Panc1 (cell line): Measurements from ENCODE around the gene EAF1. TPM values are rescaled to one million over a fixed set of nuclear protein-coding genes. Genes with fewer than 3 reads are reported as not detected.

Source experiments
- ATAC-seq: fragments of 200-7000 bp; cut with Tn5 transposase; 2 replicates; pipeline ENCODE4 v1.9.1; 2020; ENCODE audit warnings: mild to moderate bottlenecking, moderate library complexity
- BruUV-seq: library from RNA; stranded (reverse); fragments of 400-500 nt; replicated peaks from 2 replicates; lab custom pipeline; 2021; lab: Mats Ljungman, UMichigan
- CTCF ChIA-PET: fragments of 300-600 bp; sonication (Branson Sonifier 250); formaldehyde crosslinking; loops from one replicate; lab custom pipeline; 2022; ENCODE audit warnings: antibody characterized with exemption; lab: Charles Lee
- POLR2A ChIA-PET: fragments of 300-600 bp; sonication (Branson Sonifier 250); formaldehyde crosslinking; loops from one replicate; lab custom pipeline; 2022; ENCODE audit warnings: antibody characterized with exemption; lab: Charles Lee
- DNase-seq: peaks from one replicate; pipeline ENCODE4 v3.0.0-alpha.2; 2010; ENCODE audit warnings: low read depth, low spot score
- H3K27ac ChIP-seq: 2 replicates; pipeline ENCODE4 v1.5.1; 2011; ENCODE audit warnings: mild to moderate bottlenecking, low read length, inconsistent platforms
- H3K27me3 ChIP-seq: fragments of 200-500 bp; sonication (Bioruptor generic); 2 replicates; pipeline ENCODE4 v1.6.0; 2014; ENCODE audit warnings: low read length, inconsistent platforms; ENCODE audit not compliant: control insufficient read depth, insufficient read depth
- H3K36me3 ChIP-seq: fragments of 200-500 bp; sonication (Bioruptor generic); 2 replicates; pipeline ENCODE4 v1.5.1; 2014; ENCODE audit warnings: inconsistent platforms, mild to moderate bottlenecking, low read length, moderate library complexity; ENCODE audit not compliant: control insufficient read depth, insufficient read depth
- H3K4me1 ChIP-seq: 2 replicates; pipeline ENCODE4 v1.5.1; 2011; ENCODE audit warnings: inconsistent platforms, mild to moderate bottlenecking, low read length, moderate library complexity; ENCODE audit not compliant: control insufficient read depth, insufficient read depth
- H3K4me3 ChIP-seq, 2 experiments: 2 replicates each; pipeline ENCODE4 v1.5.1; 2011 to 2012; ENCODE audit warnings: low read depth in 2 of 2, low read length in 2 of 2, mild to moderate bottlenecking in 2 of 2, inconsistent platforms in 1 of 2, moderate library complexity in 1 of 2
- H3K9me3 ChIP-seq: fragments of 200-500 bp; sonication (Bioruptor generic); 2 replicates; pipeline ENCODE4 v1.5.1; 2014; ENCODE audit warnings: low read depth, mild to moderate bottlenecking, inconsistent platforms, low read length, moderate library complexity; ENCODE audit not compliant: control insufficient read depth, insufficient read depth
- POLR2AphosphoS5 ChIP-seq: IDR thresholded peaks from 2 replicates; pipeline ENCODE4 v1.6.1; 2012; ENCODE audit warnings: mild to moderate bottlenecking, low read depth, low read length, moderate library complexity
- SIN3A ChIP-seq: IDR thresholded peaks from 2 replicates; pipeline ENCODE4 v1.6.1; 2012; ENCODE audit warnings: low read depth, mild to moderate bottlenecking, low read length, moderate library complexity, borderline replicate concordance; ENCODE audit not compliant: insufficient read depth
- TCF7L2 ChIP-seq: IDR thresholded peaks from 2 replicates; pipeline ENCODE4 v1.6.1; 2011; ENCODE audit warnings: mild to moderate bottlenecking, low read depth, low read length, inconsistent platforms
- in situ Hi-C: cut with HindIII; loops from 2 replicates; pipeline ENCODE4 v1.10.0; 2016; ENCODE audit warnings: low sequenced_read_pairs, low pct_unique_long_range_greater_than_20kb
- intact Hi-C: fragments of 100-400 bp; cut with micrococcal nuclease; formaldehyde crosslinking; loops from one replicate; pipeline ENCODE4 v1.10.0; 2022; ENCODE audit not compliant: unreplicated experiment
- total RNA-seq: library from RNA; stranded (reverse); gene quantifications from one replicate; pipeline ENCODE4 v1.2.1, GENCODE V29; 2021; ENCODE audit not compliant: unreplicated experiment
- TF ChIP-seq, protein P1 (sequence below): fragments of 450-650 bp; IDR thresholded peaks from 2 replicates; pipeline ENCODE4 v1.5.1; 2017; ENCODE audit warnings: mild to moderate bottlenecking
- TF ChIP-seq, protein P2 (sequence below), 2 experiments: IDR thresholded peaks; 2 replicates each; pipeline ENCODE4 v1.6.1; 2011 to 2012; ENCODE audit warnings: low read depth in 2 of 2, control low read depth in 1 of 2, low read length in 1 of 2, mild to moderate bottlenecking in 1 of 2, moderate library complexity in 1 of 2; ENCODE audit not compliant: insufficient read depth in 1 of 2

EAF1 gene
- total RNA-seq, 1 experiment from 2014 or later, result 16.1 TPM

DNA sequence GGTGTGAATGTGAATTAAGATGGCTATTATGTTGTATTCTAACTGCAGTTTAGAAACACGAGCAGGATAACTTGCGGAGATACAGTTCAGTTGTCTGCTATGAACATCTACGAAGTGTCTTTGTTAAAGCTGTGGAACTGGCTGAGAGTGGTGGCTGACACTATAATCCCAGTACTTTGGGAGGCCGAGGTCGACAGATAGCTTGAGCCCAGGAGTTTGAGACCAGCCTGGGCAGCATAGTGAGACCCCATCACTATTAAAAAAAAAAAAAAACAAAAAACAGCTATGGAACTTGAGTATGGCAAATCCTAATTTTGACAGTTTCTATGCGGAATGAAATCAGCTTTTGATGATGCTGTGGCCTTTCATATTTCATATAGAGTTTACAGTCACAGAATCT is 1.7 kb downstream of the EAF1 start:
- ChIA-PET CTCF (no interaction called here), POLR2A (interaction anchor here (0.5 kb wide), 1 partner anchor 964 kb away, joined by 4 read pairs; no protein-coding TSS in a partner anchor)
- BruUV-seq, result no TSS peak
- Histone ChIP-seq H3K4me1 (peaks cover 8% of the 10 kb centered on the region), H3K27ac (no peak overlapping the region; the same call in 1 of the 2 replicates), H3K36me3 (peaks cover 19% of the 10 kb centered on the region), H3K27me3 (no peaks in the 10 kb centered on the region), H3K9me3 (no peaks in the 10 kb centered on the region), H3K4me3 (peak overlapping the region; percentile 89 to 90)
- intact Hi-C loops (no loop called here), in situ Hi-C loops (no loop called here)
- TF ChIP-seq SIN3A (no peak), POLR2AphosphoS5 (no peak), TCF7L2 (no peak)
- TF ChIP-seq, protein P1, sequence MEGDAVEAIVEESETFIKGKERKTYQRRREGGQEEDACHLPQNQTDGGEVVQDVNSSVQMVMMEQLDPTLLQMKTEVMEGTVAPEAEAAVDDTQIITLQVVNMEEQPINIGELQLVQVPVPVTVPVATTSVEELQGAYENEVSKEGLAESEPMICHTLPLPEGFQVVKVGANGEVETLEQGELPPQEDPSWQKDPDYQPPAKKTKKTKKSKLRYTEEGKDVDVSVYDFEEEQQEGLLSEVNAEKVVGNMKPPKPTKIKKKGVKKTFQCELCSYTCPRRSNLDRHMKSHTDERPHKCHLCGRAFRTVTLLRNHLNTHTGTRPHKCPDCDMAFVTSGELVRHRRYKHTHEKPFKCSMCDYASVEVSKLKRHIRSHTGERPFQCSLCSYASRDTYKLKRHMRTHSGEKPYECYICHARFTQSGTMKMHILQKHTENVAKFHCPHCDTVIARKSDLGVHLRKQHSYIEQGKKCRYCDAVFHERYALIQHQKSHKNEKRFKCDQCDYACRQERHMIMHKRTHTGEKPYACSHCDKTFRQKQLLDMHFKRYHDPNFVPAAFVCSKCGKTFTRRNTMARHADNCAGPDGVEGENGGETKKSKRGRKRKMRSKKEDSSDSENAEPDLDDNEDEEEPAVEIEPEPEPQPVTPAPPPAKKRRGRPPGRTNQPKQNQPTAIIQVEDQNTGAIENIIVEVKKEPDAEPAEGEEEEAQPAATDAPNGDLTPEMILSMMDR, result no peak
- DNase-seq, result no peak
- ATAC-seq, result no peak

DNA sequence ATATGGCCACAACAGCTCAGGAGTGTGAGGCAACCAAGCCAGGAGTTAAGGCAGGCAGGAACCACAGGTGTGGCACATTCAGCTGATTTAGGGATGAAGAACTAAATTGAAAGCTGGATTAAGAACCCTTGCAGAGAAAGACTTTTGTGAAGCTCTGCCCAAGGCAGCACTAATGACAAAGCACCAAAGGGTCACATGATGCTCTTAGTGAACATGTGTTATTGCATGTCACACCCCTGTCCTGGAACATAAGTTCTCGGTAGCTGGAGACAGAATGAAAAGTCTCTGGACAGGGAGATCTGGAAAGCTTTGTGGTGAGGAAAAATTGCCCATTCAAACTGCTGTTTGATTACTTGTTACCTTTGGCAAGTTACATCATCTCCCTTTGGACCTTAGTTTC is 3.2 kb downstream of the EAF1 start:
- H3K27ac ChIP-seq, result no peak overlapping the region
- CTCF ChIA-PET, result no interaction called here
- no peaks in the 10 kb centered on the region for H3K9me3 ChIP-seq
- H3K36me3 ChIP-seq, result peaks cover 32% of the 10 kb centered on the region
- TF ChIP-seq TCF7L2, result no peak
- TF ChIP-seq SIN3A, result no peak
- TF ChIP-seq, protein P2, sequence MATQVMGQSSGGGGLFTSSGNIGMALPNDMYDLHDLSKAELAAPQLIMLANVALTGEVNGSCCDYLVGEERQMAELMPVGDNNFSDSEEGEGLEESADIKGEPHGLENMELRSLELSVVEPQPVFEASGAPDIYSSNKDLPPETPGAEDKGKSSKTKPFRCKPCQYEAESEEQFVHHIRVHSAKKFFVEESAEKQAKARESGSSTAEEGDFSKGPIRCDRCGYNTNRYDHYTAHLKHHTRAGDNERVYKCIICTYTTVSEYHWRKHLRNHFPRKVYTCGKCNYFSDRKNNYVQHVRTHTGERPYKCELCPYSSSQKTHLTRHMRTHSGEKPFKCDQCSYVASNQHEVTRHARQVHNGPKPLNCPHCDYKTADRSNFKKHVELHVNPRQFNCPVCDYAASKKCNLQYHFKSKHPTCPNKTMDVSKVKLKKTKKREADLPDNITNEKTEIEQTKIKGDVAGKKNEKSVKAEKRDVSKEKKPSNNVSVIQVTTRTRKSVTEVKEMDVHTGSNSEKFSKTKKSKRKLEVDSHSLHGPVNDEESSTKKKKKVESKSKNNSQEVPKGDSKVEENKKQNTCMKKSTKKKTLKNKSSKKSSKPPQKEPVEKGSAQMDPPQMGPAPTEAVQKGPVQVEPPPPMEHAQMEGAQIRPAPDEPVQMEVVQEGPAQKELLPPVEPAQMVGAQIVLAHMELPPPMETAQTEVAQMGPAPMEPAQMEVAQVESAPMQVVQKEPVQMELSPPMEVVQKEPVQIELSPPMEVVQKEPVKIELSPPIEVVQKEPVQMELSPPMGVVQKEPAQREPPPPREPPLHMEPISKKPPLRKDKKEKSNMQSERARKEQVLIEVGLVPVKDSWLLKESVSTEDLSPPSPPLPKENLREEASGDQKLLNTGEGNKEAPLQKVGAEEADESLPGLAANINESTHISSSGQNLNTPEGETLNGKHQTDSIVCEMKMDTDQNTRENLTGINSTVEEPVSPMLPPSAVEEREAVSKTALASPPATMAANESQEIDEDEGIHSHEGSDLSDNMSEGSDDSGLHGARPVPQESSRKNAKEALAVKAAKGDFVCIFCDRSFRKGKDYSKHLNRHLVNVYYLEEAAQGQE (IDR thresholded peaks at IDR 0.05; ENCODE audit: insufficient read depth in 1 of 2, low read depth in 2 of 2, low read length in 1 of 2), result no peak
- TF ChIP-seq POLR2AphosphoS5, result no peak
- TF ChIP-seq, protein P1, result no peak
- in situ Hi-C loops (no loop called here), intact Hi-C loops (loop anchor here (5.0 kb wide), 1 partner anchor 127 kb away; no protein-coding TSS in a partner anchor)
- BruUV-seq, result no TSS peak
- H3K4me1 ChIP-seq, result peaks cover 5% of the 10 kb centered on the region
- POLR2A ChIA-PET, result no interaction called here
- no peak for ATAC-seq
- H3K27me3 ChIP-seq, result no peaks in the 10 kb centered on the region
- DNase-seq, result no peak
- no peak overlapping the region for H3K4me3 ChIP-seq
